Activated CD4-positive, alpha-beta T cell treated with anti-CD3 and anti-CD28 coated beads for 36 hours (primary cell): ENCODE data around the gene PPTC7. TPM values are rescaled to one million over a fixed set of nuclear protein-coding genes. Genes with fewer than 3 reads are reported as not detected.

Experiments used
- ATAC-seq: fragments of 200-7000 bp; cut with Tn5 transposase; one replicate; pipeline ENCODE4 v1.10.0; 2021; ENCODE audit warnings: mild to moderate bottlenecking, moderate library complexity
- CTCF ChIA-PET: fragments of 350-600 bp; sonication (Branson Sonifier 250); formaldehyde crosslinking; loops from one replicate; lab custom pipeline; 2021; ENCODE audit warnings: antibody characterized with exemption; lab: Charles Lee
- POLR2A ChIA-PET: fragments of 350-600 bp; sonication (Branson Sonifier 250); formaldehyde crosslinking; loops from one replicate; lab custom pipeline; 2021; ENCODE audit warnings: antibody characterized with exemption, inconsistent platforms; lab: Charles Lee
- DNase-seq: peaks from one replicate; pipeline ENCODE4 v3.0.0-alpha.2; 2020
- H3K27ac Mint-ChIP-seq: one replicate; pipeline ENCODE4 v1.8.0; 2021; ENCODE audit warnings: mixed read lengths
- H3K27me3 Mint-ChIP-seq: one replicate; pipeline ENCODE4 v1.8.0; 2021; ENCODE audit warnings: mixed read lengths
- H3K36me3 Mint-ChIP-seq: one replicate; pipeline ENCODE4 v1.8.0; 2021; ENCODE audit warnings: low read depth, mixed read lengths
- H3K4me1 Mint-ChIP-seq: one replicate; pipeline ENCODE4 v1.8.0; 2021; ENCODE audit warnings: mixed read lengths
- H3K4me3 Mint-ChIP-seq: one replicate; pipeline ENCODE4 v1.8.0; 2021; ENCODE audit warnings: mild to moderate bottlenecking, moderate library complexity, mixed read lengths
- H3K9me3 Mint-ChIP-seq: one replicate; pipeline ENCODE4 v1.8.0; 2021; ENCODE audit warnings: low read depth, mixed read lengths
- intact Hi-C, 2 experiments: fragments of 100-400 bp; cut with DNase I in 1 of 2; cut with micrococcal nuclease in 1 of 2; formaldehyde crosslinking; loops; one replicate each; pipeline versions ENCODE4 v1.14.2 to v1.15.1; 2022 to 2024; cut with DNase I, micrococcal nuclease
- total RNA-seq, 2 experiments: library from RNA; stranded (reverse); gene quantifications; one replicate each; pipeline ENCODE4 v1.2.3, GENCODE V29; 2021

The PPTC7 gene
- total RNA-seq, 2 experiments from 2014 or later = 33.4 to 36.5 TPM

GRCh38 chr12:110501399-110501751 is 81.7 kb downstream of the PPTC7 start:
- Mint-ChIP-seq H3K36me3 (peaks cover 34% of the 10 kb centered on the region), H3K27ac (peak overlapping the region; percentile 94), H3K27me3 (no peaks in the 10 kb centered on the region), H3K4me3 (peak overlapping the region; percentile 95), H3K4me1 (peaks cover 28% of the 10 kb centered on the region), H3K9me3 (peaks cover 4% of the 10 kb centered on the region)
- DNase-seq (peak; percentile 58), ATAC-seq (peak; percentile 21)
- CTCF ChIA-PET = interaction anchor here (1.0 to 20.0 kb wide), 5 partner anchors 12 to 326 kb away, joined by 3 to 240 read pairs (median 4); partner anchors contain the start of genes FAM216A and GPN3
- POLR2A ChIA-PET = interaction anchor here (1.1 to 2.4 kb wide), 5 partner anchors 25 to 112 kb away, joined by 3 to 26 read pairs (median 8); partner anchors contain the start of genes ARPC3, FAM216A, GPN3 and TCTN1
- intact Hi-C loops = loop anchor here in 1 of 2 experiments (5.0 to 10.0 kb wide), 2 partner anchors 241 to 903 kb away; partner anchors contain the start of genes PPP1CC and SH2B3

GRCh38 chr12:110498984-110499706 is 84.0 kb downstream of the PPTC7 start:
- Mint-ChIP-seq H3K4me1 (peaks cover 28% of the 10 kb centered on the region), H3K36me3 (peaks cover 47% of the 10 kb centered on the region), H3K27me3 (no peaks in the 10 kb centered on the region), H3K27ac (peak overlapping the region; percentile 67), H3K4me3 (no peak overlapping the region), H3K9me3 (peaks cover 4% of the 10 kb centered on the region)
- ATAC-seq (no peak), DNase-seq (no peak)
- ChIA-PET POLR2A (interaction anchor here (0.6 to 1.0 kb wide), 2 partner anchors 134 to 156 kb away, joined by 7 to 10 read pairs; no protein-coding TSS in a partner anchor), CTCF (interaction anchor here (1.0 to 20.0 kb wide), 4 partner anchors 9 to 399 kb away, joined by 3 to 240 read pairs (median 18); partner anchors contain the start of genes FAM216A and GPN3)
- intact Hi-C loops = no loop called here

Other genes starting within 250 kb of the PPTC7 start
- gene ANAPC7, start 179.6 kb downstream of the PPTC7 start, total RNA-seq = 10 to 100 TPM; 52.6 to 63.6 TPM
- 100 to 1,000 TPM; 244 to 422 TPM for gene ARPC3, start 133.0 kb downstream of the PPTC7 start, total RNA-seq
- gene GPN3, start 115.1 kb downstream of the PPTC7 start, total RNA-seq = 10 to 100 TPM; 37.8 to 62.0 TPM
- 10 to 100 TPM; 55.2 to 57.5 TPM for gene FAM216A, start 114.5 kb downstream of the PPTC7 start, total RNA-seq
- 100 to 1,000 TPM in 1 of 2 experiments, 10 to 100 TPM in 1; 84.4 to 103 TPM for gene VPS29, start 81.2 kb downstream of the PPTC7 start, total RNA-seq
- 1 to 10 TPM; 1.5 to 2.2 TPM for gene RAD9B, start 81.0 kb downstream of the PPTC7 start, total RNA-seq
- 1 to 10 TPM; 7.2 to 7.3 TPM for gene TCTN1, start 30.8 kb upstream of the PPTC7 start, total RNA-seq
- 1 to 10 TPM; 4.4 to 4.7 TPM for gene HVCN1, start 105.8 kb upstream of the PPTC7 start, total RNA-seq
- 100 to 1,000 TPM; 201 to 283 TPM for gene PPP1CC, start 159.6 kb upstream of the PPTC7 start, total RNA-seq